K562 (cell line): ENCODE results near the gene GZMM. TPM values are rescaled to one million over a fixed set of nuclear protein-coding genes. Genes with fewer than 3 reads are reported as not detected.

Experiments
- CREM ChIP-seq: IDR thresholded peaks from 2 replicates; pipeline ENCODE4 v1.6.1; 2014; ENCODE audit warnings: antibody characterized with exemption, low read depth
- MAZ ChIP-seq, 2 experiments: fragments of 450-650 bp in 1 of 2; sonication (generic) in 1 of 2; formaldehyde crosslinking; IDR thresholded peaks in 1 of 2; conservative IDR thresholded peaks in 1 of 2; 2 replicates each; pipeline versions ENCODE4 v1.4.0 to v1.5.0; 2020; ENCODE audit warnings: mild to moderate bottlenecking in 1 of 2, missing genetic modification reagents in 1 of 2
- MNT ChIP-seq, 2 experiments: fragments of 450-650 bp; conservative IDR thresholded peaks; 2 replicates each; pipeline ENCODE4 v1.6.1; 2017; ENCODE audit warnings: mild to moderate bottlenecking in 2 of 2, moderate library complexity in 2 of 2
- PHTF2 ChIP-seq: fragments of 250-450 bp; sonication (Bioruptor Pico); IDR thresholded peaks from 2 replicates; pipeline ENCODE4 v1.5.0; 2021; ENCODE audit warnings: mild to moderate bottlenecking
- POLR2G ChIP-seq: fragments of 200-400 bp; formaldehyde crosslinking; IDR thresholded peaks from 2 replicates; pipeline ENCODE4 v1.6.1; 2017; ENCODE audit warnings: low read depth, mild to moderate bottlenecking, antibody characterized with exemption, low read length, moderate library complexity
- PTBP1 ChIP-seq: fragments of 200-400 bp; formaldehyde crosslinking; IDR thresholded peaks from 2 replicates; pipeline ENCODE4 v1.6.1; 2017; ENCODE audit warnings: low read depth, low read length
- RBFOX2 ChIP-seq: fragments of 200-400 bp; formaldehyde crosslinking; IDR thresholded peaks from 2 replicates; pipeline ENCODE4 v1.6.1; 2017; ENCODE audit warnings: low read depth, mild to moderate bottlenecking, low read length, moderate library complexity
- SETDB1 ChIP-seq: IDR thresholded peaks from one replicate; pipeline ENCODE4 v1.6.1; 2012; ENCODE audit warnings: low read length, control low read depth, inconsistent platforms
- SIN3A ChIP-seq, 2 experiments: fragments of 150-350 bp in 1 of 2; IDR thresholded peaks; 2 replicates each; pipeline ENCODE4 v1.6.1; 2011 to 2016; ENCODE audit warnings: borderline replicate concordance in 2 of 2, low read depth in 2 of 2, low read length in 2 of 2, mild to moderate bottlenecking in 2 of 2, moderate library complexity in 2 of 2; ENCODE audit not compliant: control insufficient read depth in 1 of 2
- SOX6 ChIP-seq: fragments of 450-650 bp; IDR thresholded peaks from 2 replicates; pipeline ENCODE4 v1.6.1; 2014; ENCODE audit warnings: mild to moderate bottlenecking
- TARDBP ChIP-seq: fragments of 450-650 bp; IDR thresholded peaks from 2 replicates; pipeline ENCODE4 v1.6.1; 2016
- TRIM24 ChIP-seq, 2 experiments: fragments of 450-650 bp; IDR thresholded peaks; 2 replicates each; pipeline ENCODE4 v1.6.1; 2016
- ZBTB1 ChIP-seq: sonication (generic); formaldehyde crosslinking; IDR thresholded peaks from 2 replicates; pipeline ENCODE4 v1.8.1; 2023; ENCODE audit warnings: missing genetic modification reagents, low read depth, mild to moderate bottlenecking, borderline replicate concordance
- ZBTB7A ChIP-seq: IDR thresholded peaks from 2 replicates; pipeline ENCODE4 v1.6.1; 2011; ENCODE audit warnings: low read depth, mild to moderate bottlenecking, low read length, moderate library complexity, borderline replicate concordance; ENCODE audit not compliant: control insufficient read depth
- ZKSCAN8 ChIP-seq: fragments of 200-800 bp; sonication (Bioruptor generic); IDR thresholded peaks from 2 replicates; pipeline ENCODE4 v1.6.1; 2016; ENCODE audit warnings: missing genetic modification characterization, missing compliant biosample characterization
- ZNF431 ChIP-seq: sonication (generic); formaldehyde crosslinking; IDR thresholded peaks from 2 replicates; pipeline ENCODE4 v1.8.0; 2022; ENCODE audit warnings: mild to moderate bottlenecking, missing genetic modification reagents
- polyA plus RNA-seq, 8 experiments: library from polyadenylated mRNA; depleted of rRNA in 4 of 8; stranded (reverse) in 5 of 8; unstranded in 3 of 8; fragments of >200 nt; fragmentation: Nextera tagmentation in 2 of 8; fragmentation: Illumina TruSeq in 1 of 8; extraction: Ambion mirVana in 2 of 8; extraction: Trizol in 1 of 8; gene quantifications; 2 replicates each; pipeline versions ENCODE4 v1.2.1 to v1.2.3, GENCODE V29; 2011 to 2014; ENCODE audit warnings: inconsistent platforms in 1 of 8, missing spikeins in 1 of 8
- total RNA-seq, 7 experiments: library from RNA; depleted of rRNA in 6 of 7; stranded (reverse); fragments of >200 nt in 6 of 7; fragmentation: Illumina TruSeq in 2 of 7; extraction: Trizol in 2 of 7; gene quantifications; 2 replicates each; pipeline versions ENCODE4 v1.2.1 to v1.2.3, GENCODE V29; 2011 to 2021; ENCODE audit warnings: low replicate concordance in 1 of 7
- TF ChIP-seq, protein P1 (sequence below), 2 experiments: fragments of 450-650 bp in 1 of 2; IDR thresholded peaks; 2 replicates each; pipeline ENCODE4 v1.6.1; 2011 to 2017; ENCODE audit warnings: low read depth in 2 of 2, antibody characterized with exemption in 1 of 2, borderline replicate concordance in 1 of 2, low read length in 1 of 2, mild to moderate bottlenecking in 1 of 2, mixed read lengths in 1 of 2; ENCODE audit not compliant: control insufficient read depth in 1 of 2
- TF ChIP-seq, protein P2 (sequence below): sonication (generic); formaldehyde crosslinking; IDR thresholded peaks from 2 replicates; pipeline ENCODE4 v1.8.0; 2022; ENCODE audit warnings: missing genetic modification reagents, mild to moderate bottlenecking, moderate library complexity, borderline replicate concordance

GZMM gene
- total and polyA plus RNA-seq, 9 of the 15 experiments (the other 6 are each of a cell fraction or from before 2014, with no cell fraction given), result 0.08 to 2.6 (median 0.70) TPM; not detected in 2

DNA sequence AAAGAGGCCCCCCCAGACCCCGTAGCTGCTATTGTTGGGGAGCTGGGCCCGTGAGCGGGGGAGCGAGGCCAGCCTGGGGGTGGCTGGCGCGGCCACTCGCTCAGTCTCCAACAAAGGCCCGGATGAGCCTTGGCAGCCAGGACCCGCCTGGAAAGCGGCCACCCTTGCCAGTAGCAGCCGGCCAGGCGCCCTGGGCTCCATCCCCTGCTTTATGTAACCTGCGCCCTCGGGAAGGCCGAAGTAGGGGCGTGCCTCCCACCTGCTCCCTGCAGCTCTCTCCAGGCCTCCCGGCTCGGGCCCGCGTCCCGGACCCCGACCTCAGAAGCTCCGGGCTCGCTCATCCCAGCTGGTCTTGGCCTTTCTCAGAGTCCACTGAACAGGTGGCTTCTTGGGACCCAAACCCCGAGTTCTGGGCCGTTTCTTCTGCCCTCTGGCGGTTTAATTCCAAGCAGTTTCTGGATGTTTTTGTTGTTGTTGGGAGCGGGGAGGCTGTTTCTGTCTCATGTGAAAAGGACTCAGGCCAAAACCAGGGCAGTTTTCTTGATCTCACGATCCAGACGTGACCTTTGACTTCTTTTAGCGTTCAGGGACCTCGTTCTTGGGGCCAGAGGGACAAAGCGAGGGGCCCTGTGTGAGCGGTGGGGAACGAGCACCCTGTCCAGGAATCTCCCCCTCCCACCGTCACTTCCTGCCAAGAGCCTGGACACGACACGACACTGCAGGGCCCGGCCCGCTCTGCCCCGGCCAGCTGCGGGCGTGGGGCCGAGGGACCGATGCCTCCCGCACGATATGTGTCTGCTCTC, 11.1 kb upstream of the GZMM start (continued):
- TF ChIP-seq SETDB1 (no peak), CREM (peak; percentile 70), MNT (conservative IDR thresholded peaks at IDR 0.05) (peak; percentile 66 to 75; a peak in 3 of 4 replicates), RBFOX2 (peak; percentile 70), POLR2G (peak; percentile 63), TARDBP (no peak), ZBTB1 (no peak), SIN3A (IDR thresholded peaks at IDR 0.05; ENCODE audit: borderline replicate concordance in 2 of 2, control insufficient read depth in 1 of 2, low read depth in 2 of 2, low read length in 2 of 2) (peak; percentile 78 to 84; a peak in 2 of 4 replicates), SOX6 (no peak), MAZ (CRISPR knock-in tag; conservative IDR thresholded peaks at IDR 0.05 in 1 of 2, IDR thresholded peaks at IDR 0.05 in 1 of 2) (peak; percentile 35 to 53; a peak in 1 of 4 replicates), ZNF431 (CRISPR knock-in tag) (no peak), PHTF2 (CRISPR knock-in tag) (no peak), PTBP1 (no peak), ZBTB7A (peak; percentile 38), ZKSCAN8 (CRISPR knock-in tag) (no peak), TRIM24 (IDR thresholded peaks at IDR 0.05) (0 out of 4 replicates have a peak, but pooled peaks of 1 of the 2 experiments have one; percentile 16)
- TF ChIP-seq, protein P1, sequence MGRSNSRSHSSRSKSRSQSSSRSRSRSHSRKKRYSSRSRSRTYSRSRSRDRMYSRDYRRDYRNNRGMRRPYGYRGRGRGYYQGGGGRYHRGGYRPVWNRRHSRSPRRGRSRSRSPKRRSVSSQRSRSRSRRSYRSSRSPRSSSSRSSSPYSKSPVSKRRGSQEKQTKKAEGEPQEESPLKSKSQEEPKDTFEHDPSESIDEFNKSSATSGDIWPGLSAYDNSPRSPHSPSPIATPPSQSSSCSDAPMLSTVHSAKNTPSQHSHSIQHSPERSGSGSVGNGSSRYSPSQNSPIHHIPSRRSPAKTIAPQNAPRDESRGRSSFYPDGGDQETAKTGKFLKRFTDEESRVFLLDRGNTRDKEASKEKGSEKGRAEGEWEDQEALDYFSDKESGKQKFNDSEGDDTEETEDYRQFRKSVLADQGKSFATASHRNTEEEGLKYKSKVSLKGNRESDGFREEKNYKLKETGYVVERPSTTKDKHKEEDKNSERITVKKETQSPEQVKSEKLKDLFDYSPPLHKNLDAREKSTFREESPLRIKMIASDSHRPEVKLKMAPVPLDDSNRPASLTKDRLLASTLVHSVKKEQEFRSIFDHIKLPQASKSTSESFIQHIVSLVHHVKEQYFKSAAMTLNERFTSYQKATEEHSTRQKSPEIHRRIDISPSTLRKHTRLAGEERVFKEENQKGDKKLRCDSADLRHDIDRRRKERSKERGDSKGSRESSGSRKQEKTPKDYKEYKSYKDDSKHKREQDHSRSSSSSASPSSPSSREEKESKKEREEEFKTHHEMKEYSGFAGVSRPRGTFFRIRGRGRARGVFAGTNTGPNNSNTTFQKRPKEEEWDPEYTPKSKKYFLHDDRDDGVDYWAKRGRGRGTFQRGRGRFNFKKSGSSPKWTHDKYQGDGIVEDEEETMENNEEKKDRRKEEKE (IDR thresholded peaks at IDR 0.05; ENCODE audit: borderline replicate concordance in 1 of 2, control insufficient read depth in 1 of 2, low read depth in 2 of 2, low read length in 1 of 2), result 0 out of 4 replicates have a peak, but pooled peaks of 1 of the 2 experiments have one; percentile 22
- TF ChIP-seq, protein P2, sequence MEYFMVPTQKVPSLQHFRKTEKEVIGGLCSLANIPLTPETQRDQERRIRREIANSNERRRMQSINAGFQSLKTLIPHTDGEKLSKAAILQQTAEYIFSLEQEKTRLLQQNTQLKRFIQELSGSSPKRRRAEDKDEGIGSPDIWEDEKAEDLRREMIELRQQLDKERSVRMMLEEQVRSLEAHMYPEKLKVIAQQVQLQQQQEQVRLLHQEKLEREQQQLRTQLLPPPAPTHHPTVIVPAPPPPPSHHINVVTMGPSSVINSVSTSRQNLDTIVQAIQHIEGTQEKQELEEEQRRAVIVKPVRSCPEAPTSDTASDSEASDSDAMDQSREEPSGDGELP (CRISPR knock-in tag), result peak; percentile 87
